Fibroblast of lung (primary cell): ENCODE measurements around the gene OPN3.

Experiments used
- CTCF ChIP-seq, 2 donors: IDR thresholded peaks in 1 of 2; conservative IDR thresholded peaks in 1 of 2; 1 replicate in 1 of 2; 2 replicates in 1 of 2; pipeline ENCODE4 v1.5.1; 2011 to 2012; ENCODE audit warnings: low read length in 2 of 2, control low read depth in 1 of 2, inconsistent platforms in 1 of 2, low read depth in 1 of 2, mild to moderate bottlenecking in 1 of 2
- EZH2 ChIP-seq: IDR thresholded peaks from 2 replicates; pipeline ENCODE4 v1.5.1; 2012; ENCODE audit warnings: low read length, control low read depth, mild to moderate bottlenecking; ENCODE audit errors: missing control alignments

- TF ChIP-seq CTCF (conservative IDR thresholded peaks at IDR 0.05 in 1 of 2, IDR thresholded peaks at IDR 0.05 in 1 of 2; ENCODE audit: low read depth in 1 of 2, low read length in 2 of 2): no peak
- TF ChIP-seq EZH2: no peak
These were observed 41.9 kb downstream of the OPN3 start for GRCh38 chr1:241598249-241598648.
